Fibroblast of skin of left biceps (primary cell): ENCODE measurements around the gene KL.

Source experiments
- DNase-seq, 2 experiments: peaks; one replicate each; pipeline ENCODE4 v3.0.0-alpha.2; 2013; ENCODE audit warnings: low read depth in 2 of 2

KL gene

DNA sequence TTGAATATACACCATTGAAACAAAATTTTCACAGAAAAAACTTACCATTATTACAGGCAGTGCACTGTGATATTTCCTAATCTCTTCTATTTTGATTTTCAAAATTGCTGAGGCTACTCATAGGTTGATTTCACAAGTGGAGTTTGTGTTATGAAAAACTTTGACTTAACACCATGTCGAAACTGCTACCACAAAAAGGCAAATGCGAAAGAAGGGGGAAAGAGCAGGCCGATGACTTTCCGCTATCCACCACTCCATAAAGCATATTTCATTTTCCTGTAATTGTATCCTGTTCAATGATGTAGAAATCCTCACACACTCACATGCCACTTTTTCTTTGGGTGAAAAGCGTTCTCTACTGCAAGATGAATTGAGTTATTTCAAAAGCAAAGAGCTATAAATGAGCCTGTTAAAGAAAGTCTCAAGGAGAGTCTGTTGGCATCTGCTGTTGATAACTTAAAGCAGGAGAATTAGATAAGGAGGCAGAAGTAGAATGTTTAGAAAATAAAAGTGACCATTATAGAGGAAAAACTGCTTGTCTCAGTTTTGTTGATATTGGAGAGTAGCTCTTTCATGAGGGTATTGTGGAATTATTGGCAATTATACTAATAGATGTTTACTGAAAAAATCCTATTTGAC lies 18.8 kb downstream of the KL start:
- DNase-seq: no peak

DNA sequence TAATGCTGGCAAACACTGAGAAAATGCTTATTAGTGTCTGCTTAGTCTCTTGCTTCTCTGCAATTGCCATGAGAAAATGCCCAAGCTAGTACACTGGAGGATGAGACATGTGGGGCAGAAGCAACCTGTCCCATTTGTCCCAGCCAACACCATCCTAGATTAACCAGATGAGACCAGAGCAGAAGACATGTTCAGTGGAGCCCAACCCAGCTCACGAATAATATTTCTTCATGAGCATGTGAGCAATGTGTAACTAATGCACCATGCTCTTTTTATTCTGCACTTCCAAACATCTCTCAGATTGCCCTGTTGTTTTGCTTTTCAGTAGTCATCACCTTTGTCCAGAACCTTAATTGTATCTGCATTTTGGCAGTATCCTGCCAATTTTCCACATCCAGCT lies 21.4 kb downstream of the KL start:
- no peak for DNase-seq

DNA sequence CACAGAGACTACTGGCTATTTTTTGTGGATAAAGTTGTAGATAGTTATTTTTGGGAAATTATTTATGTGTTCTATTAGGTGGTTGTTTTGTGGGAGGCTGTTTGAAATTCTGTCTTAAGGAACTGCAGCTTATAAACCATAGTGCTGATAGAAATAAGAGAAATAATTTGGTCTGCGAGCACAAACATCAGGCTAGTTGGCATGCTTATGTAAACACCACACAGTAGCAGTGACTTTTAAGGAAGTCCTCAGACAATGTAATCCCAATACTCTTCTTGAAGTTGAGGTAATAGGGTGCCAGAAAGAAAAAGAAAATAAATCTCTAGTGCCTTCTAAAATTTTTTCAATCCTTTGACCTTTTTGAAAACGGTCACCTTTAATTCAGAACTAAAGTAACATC lies 23.9 kb downstream of the KL start:
- DNase-seq: no peak

DNA sequence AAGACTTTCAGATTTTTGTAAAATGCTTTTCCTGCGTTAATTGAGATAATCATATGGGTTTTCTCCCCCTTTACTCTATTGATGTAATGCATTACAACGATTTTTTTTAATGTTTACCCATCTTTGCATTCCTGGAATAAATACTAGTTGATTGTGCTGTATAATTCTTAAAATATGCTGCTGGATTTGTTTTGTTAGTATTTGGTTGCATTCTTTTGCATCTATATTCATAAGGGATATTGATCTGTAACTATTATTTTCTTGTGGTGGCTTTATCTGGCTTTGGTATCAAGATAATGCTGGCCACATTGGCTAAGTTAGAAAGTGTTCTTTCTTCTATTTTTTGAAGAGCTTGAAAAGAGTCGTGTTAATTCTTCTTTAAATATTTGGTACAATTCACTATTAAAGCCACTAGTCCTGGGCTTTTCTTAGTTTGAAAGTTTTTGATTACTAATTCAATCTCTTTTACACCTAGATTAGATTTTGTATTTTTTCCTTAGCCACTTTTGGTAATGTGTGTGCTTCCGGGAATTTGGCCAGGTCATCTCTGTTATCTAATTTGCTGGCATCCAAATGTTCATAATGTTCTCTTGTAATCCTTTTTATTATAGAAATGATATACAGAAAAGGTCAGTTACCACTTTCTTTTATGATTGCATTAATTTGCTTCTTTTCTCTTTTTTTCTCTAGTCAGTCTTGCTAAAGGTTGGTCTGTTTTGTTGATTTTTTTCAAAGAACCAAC lies 29.8 kb downstream of the KL start:
- no peak for DNase-seq

DNA sequence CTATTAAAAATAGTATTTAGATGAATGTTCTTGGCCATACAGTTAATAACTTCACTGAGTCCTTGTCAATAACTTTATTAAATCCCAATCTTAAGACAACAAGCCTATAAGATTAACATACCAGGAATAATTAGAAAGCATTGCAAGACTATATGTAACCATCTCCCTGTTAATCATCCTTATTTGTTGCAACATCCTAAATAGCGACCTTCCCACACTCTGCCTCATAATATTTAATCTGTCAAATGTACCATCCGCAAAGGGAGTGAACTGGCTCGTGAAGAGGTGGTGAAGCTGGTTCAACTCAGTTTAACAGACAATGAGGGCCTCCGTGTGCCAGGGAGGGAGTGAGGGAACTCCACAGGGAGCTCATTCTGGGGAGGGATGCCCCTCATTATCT lies 33.9 kb downstream of the KL start:
- DNase-seq: no peak

DNA sequence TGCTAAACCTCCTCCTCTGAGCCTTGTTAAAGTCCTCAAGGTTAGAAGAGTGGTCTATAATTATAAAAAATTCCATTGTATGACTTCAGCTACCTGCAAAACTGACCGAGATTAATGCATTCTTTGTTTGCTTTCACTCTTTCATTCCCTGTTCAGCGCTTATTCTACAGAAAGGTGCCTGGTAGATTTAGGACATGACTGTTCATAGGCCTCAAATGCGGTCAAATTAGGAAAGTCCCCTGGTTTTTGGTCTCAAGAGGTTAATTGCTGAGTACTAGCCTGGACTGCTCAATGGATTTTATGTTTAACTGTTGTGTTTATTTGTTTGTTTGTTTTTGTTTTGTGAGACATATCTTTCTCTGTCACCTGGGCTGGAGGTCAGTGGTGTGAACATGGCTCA lies 35.4 kb downstream of the KL start:
- no peak for DNase-seq

DNA sequence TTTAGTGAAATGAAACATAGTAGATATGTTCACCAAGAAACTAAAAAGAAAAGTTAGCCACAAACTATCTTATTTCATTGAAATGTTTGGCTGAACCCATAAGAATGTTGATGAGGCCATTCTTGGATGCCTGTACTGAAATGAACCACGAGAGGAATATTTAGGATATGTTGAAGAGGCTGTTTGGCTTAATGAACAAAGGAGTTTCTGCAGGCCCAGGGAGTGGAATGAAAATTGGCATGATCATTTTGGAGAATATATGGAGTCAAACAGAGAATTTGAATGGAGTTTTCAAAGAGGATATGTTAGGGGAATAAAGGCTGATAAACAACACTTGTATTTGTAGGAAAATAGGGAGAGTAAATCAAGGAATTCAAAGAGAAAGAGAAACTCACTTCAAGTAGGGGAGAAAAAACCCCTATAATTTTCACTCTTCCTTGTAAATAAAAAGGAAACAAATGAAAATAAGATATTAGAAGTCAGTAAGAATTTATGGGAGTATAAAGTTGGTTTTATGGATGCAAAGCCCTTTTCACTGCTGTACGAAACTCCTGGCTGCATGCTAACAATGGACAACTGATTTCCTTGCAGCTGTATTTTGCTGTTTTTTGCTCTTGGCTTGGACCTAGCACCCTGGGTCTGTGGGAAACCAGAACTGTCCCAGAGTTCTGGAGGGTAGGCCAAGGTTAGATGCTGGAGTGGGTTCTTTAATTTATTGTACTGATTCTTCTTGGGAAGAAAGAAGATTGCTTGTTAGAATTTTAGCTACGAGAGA lies 36.5 kb downstream of the KL start:
- DNase-seq: peak; percentile 37 to 39

DNA sequence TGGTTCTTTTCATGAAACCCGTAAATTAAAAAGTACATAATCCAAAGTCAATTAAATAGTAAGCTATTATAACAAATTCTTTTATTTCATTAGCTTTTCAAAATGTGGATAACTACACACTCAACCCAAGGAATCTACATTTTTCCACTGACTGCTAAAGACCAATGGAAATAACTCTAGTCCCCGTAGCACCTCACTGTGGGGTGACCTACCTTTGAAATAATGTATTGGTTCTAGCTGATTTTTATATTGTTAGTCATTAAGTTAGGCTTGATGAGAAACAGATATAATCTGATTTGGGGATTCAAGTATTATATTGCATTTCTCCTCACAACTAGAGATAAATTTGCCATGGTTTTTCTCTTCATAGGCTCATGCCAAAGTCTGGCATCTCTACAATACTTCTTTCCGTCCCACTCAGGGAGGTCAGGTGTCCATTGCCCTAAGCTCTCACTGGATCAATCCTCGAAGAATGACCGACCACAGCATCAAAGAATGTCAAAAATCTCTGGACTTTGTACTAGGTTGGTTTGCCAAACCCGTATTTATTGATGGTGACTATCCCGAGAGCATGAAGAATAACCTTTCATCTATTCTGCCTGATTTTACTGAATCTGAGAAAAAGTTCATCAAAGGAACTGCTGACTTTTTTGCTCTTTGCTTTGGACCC lies 37.3 kb downstream of the KL start:
- DNase-seq: no peak

DNA sequence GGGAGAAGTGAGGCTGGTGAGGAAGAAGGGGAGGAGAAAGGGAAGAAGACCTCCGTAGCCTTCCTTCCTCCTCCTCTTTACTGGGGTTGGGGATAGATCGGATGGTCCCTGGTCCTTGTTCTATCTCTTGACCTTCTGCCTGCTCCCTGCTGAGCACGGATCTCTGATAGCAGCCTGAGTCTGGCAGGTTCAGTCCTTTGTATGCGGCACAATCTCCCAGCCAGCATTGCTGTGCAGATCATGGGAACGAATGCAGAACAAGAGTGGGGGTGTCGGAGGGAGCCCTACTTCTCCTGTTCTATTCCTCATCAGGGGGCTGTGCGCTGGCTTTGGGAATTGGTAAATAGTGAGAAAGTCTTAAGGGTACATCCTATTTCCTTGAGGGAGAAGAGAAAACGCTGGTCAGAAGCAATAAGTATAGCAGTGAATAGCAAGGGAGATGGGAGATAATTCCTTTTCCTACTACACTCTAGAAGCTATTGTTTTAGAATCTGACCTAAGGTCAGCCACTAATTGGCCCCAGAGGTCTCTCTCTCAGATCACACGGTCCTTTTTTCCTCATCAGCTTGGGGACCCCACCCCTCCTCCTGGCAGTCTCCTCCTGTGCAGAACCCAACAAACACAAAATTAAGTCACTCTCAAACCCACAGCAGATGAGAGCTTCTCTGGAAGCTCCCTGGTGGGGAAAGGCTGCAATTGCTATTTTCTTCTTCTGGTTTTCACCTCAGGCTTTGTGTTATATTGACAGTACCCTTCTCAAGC lies 41.0 kb downstream of the KL start:
- no peak for DNase-seq

DNA sequence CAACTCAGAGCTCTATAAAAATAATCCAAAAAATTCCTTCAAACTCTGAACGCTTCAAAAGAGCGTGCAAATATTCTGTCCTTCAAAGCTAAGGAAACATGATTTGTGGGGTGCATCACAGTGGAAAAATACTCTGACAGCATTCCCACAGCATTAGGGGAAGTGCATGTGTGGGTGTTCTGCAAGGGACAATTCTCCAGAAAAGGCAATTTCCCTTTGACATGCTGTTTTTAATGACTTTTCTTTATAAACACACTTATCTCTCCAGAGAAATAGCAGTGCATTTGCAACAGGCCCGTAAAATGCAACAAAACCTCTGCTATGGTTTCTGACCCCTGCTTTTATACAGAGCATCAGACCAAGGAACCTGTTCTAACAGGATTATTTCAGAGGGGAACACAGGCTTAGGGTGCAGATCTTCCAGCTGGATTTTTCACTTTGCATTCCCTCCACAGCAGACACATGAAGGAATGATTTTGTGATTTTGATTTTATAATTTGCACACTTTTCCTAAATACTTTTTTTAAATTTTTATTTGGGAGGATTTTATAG lies 42.6 kb downstream of the KL start:
- DNase-seq: no peak

DNA sequence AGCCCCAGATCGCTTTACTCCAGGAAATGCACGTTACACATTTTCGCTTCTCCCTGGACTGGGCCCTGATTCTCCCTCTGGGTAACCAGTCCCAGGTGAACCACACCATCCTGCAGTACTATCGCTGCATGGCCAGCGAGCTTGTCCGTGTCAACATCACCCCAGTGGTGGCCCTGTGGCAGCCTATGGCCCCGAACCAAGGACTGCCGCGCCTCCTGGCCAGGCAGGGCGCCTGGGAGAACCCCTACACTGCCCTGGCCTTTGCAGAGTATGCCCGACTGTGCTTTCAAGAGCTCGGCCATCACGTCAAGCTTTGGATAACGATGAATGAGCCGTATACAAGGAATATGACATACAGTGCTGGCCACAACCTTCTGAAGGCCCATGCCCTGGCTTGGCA lies 44.6 kb downstream of the KL start:
- DNase-seq: no peak

DNA sequence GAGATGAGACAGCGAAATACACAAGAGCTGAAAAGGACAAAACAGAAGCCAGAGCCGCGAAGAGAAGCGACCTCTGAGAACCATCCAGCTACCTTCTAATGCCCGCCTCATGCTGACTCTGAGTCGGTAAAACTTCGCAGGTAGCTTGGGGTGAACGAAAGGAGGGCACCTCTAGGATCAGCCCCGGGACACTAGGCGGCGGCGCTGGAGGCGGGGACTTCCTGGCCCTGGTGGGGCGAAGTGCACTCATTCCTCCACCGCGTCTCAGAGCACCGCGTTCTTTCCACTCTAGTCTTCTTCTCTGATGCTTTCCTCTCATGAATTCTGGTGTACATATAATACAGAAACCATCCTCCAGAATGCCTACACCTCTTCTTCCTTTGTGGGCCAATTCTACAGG lies 50.1 kb downstream of the KL start:
- DNase-seq: no peak

DNA sequence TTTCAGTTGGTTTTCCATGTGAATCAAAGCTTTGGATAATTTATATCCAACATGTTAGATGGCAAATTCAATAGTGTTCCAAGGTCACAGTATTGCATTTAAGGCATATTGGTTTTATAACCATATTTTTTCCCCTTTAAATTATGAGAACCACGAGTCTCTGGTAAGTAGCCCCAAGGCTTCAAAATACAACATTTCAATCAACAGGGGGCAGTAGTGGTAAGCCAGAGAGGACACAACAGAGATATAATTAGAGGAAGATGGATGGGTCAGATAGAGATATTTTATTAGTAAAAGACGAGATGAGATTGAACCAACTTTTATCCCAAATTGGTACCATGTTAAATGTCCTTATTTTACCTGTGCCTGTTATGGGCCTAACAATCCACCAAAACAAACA lies 53.1 kb downstream of the KL start:
- no peak for DNase-seq

DNA sequence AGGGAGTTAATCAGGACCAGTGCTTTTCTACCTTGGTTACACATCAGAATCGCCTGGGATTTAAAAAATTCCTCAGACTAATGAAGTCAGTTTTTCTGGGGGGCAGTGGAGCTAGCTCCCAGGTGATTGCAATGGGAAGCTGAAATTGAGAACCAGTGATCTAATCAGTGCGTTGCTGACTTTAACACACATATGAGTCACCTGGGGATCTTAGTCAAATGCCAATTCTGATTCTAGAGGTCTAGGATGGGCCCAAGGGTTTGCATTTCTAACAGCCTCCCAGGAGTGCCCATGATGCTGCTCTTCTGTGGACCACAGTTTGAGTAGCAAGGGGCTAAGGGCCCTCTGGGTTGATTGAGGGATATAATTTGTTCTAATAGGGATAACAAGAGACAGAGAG lies 54.5 kb downstream of the KL start:
- no peak for DNase-seq

DNA sequence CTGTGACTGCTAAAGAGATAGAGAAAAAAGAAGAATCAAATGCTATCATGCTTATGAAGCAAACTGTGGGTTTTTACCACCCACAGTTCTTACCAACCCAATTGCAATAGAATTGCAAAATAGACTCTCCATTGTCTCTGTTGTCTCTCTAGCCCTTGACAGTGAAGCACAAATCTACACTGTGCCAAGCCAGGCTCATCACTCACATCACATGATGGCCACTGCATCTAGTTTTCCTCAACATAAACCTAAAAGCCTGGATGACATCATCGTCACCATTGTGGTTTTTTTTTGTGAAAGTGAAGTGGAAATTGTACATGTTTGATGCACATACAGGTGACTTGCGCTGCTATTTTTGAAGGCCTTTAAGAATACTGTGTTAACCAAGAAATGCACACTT lies 56.1 kb downstream of the KL start:
- no peak for DNase-seq

DNA sequence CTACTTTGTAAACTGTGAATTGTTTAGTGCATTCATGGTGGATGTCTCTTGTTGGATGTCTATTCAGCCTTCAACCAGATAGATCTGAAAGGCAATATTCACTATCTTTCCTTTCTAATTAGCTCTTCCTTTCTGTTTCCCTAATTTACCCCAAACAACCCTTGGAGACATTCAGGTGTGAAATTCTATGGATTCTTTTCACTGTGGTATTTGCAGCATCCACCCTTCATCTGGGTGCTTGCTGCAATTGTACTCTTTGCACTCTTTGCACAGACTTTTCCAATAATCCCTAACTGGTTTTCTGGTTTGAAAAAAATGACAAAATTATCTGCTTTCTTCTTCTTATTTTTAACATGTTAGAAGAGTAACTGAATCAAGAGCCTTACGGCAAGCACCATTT lies 56.5 kb downstream of the KL start:
- DNase-seq: no peak

DNA sequence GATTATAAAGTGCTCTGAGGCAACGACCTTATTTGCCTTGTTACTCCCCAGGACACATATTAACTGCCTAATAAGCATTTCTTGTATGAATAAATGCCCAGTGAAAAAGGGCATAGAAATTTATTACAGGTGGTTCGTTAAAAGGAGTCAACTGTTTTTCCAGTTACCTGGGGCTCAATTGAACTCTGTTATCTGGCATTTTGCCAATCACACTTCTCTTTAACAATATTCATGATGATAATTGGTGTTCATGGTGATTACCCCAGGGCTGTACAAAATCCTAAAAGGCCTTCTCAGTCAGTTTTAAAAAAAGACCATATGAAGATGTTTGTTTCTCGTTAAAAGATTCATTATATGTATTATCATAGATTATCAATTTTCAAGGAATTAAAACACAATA lies 57.1 kb downstream of the KL start:
- no peak for DNase-seq

DNA sequence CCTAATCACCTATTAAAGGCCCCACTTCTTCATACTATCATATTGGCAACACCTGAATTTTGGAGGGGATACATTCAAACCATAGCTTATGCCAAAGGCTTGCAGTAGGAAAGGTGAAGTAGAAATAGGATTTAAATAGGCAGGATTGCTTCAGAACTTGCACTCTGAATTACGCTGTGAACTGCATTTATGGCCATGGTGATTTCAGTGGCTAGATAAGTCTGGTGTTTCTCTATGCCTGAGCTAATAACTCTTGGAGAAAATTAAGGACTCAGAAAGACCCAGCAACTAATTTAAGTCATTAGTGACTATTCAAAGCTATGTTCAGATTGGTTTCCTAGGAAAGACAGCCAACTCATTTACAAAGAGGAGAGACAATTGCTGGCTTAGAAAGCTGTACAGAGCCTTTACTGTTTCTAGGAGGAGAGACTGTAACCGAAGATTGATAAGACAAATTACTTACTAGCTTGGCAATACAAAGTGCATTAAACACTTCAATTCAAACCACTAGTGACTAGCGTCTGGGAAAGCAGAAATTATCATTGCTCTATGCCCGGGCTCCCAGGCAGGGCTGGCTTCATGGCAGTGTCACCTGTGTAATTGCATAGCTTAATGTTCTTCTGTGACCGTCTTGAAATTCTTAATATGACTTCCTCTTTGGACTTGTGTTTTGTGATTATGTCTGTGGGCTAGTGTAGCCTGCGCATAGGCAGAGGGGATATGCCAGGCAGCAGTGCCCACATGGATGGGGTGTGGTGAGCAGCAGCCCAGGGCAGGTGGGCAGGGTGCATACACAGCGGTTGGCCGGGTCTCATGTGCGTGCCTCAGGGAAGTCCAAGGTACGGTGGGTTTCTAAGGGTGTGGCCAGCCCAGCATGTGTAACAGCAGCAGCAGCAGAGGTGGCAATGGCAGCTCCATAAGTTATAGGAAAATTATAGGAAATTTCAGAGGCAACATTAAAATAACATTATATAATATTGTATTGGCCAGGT lies 60.1 kb downstream of the KL start:
- no peak for DNase-seq

DNA sequence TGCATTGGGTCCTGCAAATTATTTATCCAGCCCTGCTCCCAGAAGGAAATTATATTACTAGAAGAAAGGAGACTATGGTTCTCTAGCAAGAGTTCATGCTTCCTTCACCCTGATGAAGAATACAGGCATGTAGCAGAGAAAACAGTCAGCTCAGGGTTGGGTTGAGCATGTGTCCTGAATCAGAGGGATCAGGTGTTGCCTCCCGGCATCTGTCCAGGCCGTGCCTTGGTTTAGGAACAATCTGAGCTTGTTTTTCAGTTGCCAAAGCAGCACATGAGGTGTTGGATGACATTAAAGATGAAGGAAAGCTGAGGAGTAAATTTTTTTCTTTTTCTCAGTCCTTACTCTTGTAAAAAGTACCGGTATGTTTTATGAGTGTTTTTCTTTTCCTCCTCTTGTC lies 62.0 kb downstream of the KL start:
- DNase-seq: no peak

DNA sequence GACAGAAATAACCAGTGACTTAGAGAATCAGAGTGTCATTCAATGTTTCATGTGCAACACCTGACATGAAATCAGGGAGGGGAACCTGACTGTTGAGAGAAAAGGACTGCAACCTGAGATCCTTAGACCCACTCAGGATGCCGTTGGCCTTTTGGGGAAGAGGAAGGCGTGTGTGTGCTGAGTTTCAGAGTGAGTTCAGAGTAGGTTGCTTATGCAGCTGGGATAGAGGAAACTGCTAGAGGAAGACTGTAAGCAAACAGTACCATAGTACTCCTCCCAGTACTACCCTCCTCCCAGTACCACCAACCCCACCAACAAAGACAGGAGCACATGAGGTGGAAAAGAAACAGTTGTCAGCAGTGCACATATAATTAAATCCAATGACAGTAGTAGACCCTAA lies 63.7 kb downstream of the KL start:
- DNase-seq: no peak
